ENCODE data around the gene UTY. TPM values are rescaled to one million over a fixed set of nuclear protein-coding genes. Genes with fewer than 3 reads are reported as not detected.

UTY gene
- total and polyA plus RNA-seq, 10 of the 15 experiments (the other 5 are each of a cell fraction or from before 2014, with no cell fraction given) = 0.13 TPM; not detected in 9

DNA sequence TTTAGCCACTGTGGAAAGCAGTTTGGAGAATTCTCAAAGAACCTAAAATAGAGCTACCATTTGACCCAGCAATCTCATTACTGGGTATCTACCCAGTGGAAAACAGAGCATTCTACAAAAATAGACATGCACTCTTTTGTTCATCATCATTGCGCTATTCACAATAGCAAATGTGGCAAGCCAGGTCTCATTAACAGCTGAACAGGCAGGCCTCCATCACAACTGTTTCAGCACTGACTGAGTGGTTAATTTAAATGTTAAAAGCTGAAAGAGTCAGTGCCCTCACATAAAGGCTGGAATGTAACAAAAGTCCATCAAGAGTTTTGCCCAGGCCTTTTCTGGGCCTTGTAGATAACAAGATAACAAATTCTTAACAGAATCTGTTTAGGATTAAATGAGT, 166.9 kb downstream of the UTY start:
- no peaks in the 10 kb centered on the region for H3K36me3 ChIP-seq (ENCODE audit: control insufficient read depth in 2 of 2, insufficient read depth in 2 of 2, low read length in 1 of 2)
- no peaks in the 10 kb centered on the region for H3K4me1 ChIP-seq (ENCODE audit: control insufficient read depth, insufficient read depth, low read length)
- H4K20me1 ChIP-seq (ENCODE audit: control insufficient read depth, insufficient read depth) = no peaks in the 10 kb centered on the region
- FAIRE-seq = no peak
- ATAC-seq = no peak
- H3K4me2 ChIP-seq (ENCODE audit: control insufficient read depth, insufficient read depth) = no peak overlapping the region
- no peak overlapping the region for H2AFZ ChIP-seq (ENCODE audit: control insufficient read depth, low read depth, low read length)
- DNase-seq (ENCODE audit: low read depth, low spot score) = no peak
- ChIA-PET CTCF (no interaction called here), POLR2A (no interaction called here), SMC1A (ENCODE audit: uncharacterized antibody, unreplicated experiment) (no interaction called here), RAD21 (ENCODE audit: unreplicated experiment) (no interaction called here)
- BruUV-seq (replicated peaks) = no TSS peak
- no peak overlapping the region for H3K9ac ChIP-seq (ENCODE audit: control insufficient read depth, insufficient read depth, low read length)
- intact Hi-C loops (cut with micrococcal nuclease; ENCODE audit: unreplicated experiment) = no loop called here
- no CpG with 5 or more reads among the region's 1 CpG for WGBS (ENCODE audit: insufficient coverage, insufficient replicate concordance, low lambda C conversion rate, missing lambda C conversion rate)
- in situ Hi-C loops (cut with MboI) = no loop called here
- H3K9me3 ChIP-seq (replicated peaks; ENCODE audit: control insufficient read depth, insufficient read depth, low read length) = no peaks in the 10 kb centered on the region
- no peak overlapping the region for H3K4me3 ChIP-seq
- H3K79me2 ChIP-seq (ENCODE audit: control insufficient read depth, insufficient read depth, low read length) = no peaks in the 10 kb centered on the region
- no peak overlapping the region for H3K27ac ChIP-seq (ENCODE audit: control insufficient read depth, insufficient read depth)
- no peak for TF ChIP-seq ZNF274 (IDR thresholded peaks at IDR 0.05; ENCODE audit: insufficient read depth, insufficient read length)
- no peak for TF ChIP-seq SPI1 (IDR thresholded peaks at IDR 0.05; ENCODE audit: borderline replicate concordance, insufficient read depth, low read depth, low read length)
- TF ChIP-seq RELA (IDR thresholded peaks at IDR 0.05; ENCODE audit: borderline replicate concordance, partially characterized antibody) = no peak
- no peak for TF ChIP-seq ZBTB40 (IDR thresholded peaks at IDR 0.05; ENCODE audit: borderline replicate concordance)
- no peak for TF ChIP-seq EP300 (IDR thresholded peaks at IDR 0.05; ENCODE audit: borderline replicate concordance in 1 of 2, control insufficient read depth in 1 of 2, low read depth in 2 of 2, low read length in 2 of 2)
- TF ChIP-seq, protein P1, sequence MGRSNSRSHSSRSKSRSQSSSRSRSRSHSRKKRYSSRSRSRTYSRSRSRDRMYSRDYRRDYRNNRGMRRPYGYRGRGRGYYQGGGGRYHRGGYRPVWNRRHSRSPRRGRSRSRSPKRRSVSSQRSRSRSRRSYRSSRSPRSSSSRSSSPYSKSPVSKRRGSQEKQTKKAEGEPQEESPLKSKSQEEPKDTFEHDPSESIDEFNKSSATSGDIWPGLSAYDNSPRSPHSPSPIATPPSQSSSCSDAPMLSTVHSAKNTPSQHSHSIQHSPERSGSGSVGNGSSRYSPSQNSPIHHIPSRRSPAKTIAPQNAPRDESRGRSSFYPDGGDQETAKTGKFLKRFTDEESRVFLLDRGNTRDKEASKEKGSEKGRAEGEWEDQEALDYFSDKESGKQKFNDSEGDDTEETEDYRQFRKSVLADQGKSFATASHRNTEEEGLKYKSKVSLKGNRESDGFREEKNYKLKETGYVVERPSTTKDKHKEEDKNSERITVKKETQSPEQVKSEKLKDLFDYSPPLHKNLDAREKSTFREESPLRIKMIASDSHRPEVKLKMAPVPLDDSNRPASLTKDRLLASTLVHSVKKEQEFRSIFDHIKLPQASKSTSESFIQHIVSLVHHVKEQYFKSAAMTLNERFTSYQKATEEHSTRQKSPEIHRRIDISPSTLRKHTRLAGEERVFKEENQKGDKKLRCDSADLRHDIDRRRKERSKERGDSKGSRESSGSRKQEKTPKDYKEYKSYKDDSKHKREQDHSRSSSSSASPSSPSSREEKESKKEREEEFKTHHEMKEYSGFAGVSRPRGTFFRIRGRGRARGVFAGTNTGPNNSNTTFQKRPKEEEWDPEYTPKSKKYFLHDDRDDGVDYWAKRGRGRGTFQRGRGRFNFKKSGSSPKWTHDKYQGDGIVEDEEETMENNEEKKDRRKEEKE (IDR thresholded peaks at IDR 0.05) = no peak
- TF ChIP-seq EGR1 (IDR thresholded peaks at IDR 0.05; ENCODE audit: borderline replicate concordance in 1 of 2, low read depth in 2 of 2, low read length in 2 of 2) = no peak
- TF ChIP-seq HSF1 (IDR thresholded peaks at IDR 0.05; ENCODE audit: low read depth, low read length) = no peak
- no peak for TF ChIP-seq TCF7 (IDR thresholded peaks at IDR 0.05; ENCODE audit: borderline replicate concordance)
- no peak for TF ChIP-seq JUNB (IDR thresholded peaks at IDR 0.05)
- no peak for TF ChIP-seq HDAC2 (IDR thresholded peaks at IDR 0.05)
- no peaks in the 10 kb centered on the region for H3K27me3 ChIP-seq (replicated peaks in 1 of 2; ENCODE audit: control insufficient read depth in 2 of 2, insufficient read depth in 2 of 2, low read length in 1 of 2)
